Muscle of leg (tissue), 11 donors: ENCODE results near the gene NUTF2. TPM values are rescaled to one million over a fixed set of nuclear protein-coding genes. Genes with fewer than 3 reads are reported as not detected.
"Not testable (repeated sequence)": the region's sequence is repeated elsewhere in the genome, so short reads cannot be mapped to it uniquely, and the experiment has no call there.

Experiments used
- DNase-seq: peaks from one replicate; pipeline ENCODE4 v3.0.0; 2013
- H3K27ac ChIP-seq: one replicate; pipeline ENCODE4 v1.5.1; 2013; ENCODE audit warnings: mild to moderate bottlenecking, low read length, control low read depth
- H3K27me3 ChIP-seq: one replicate; pipeline ENCODE4 v1.6.1; 2013; ENCODE audit warnings: low read length; ENCODE audit not compliant: control insufficient read depth, insufficient read depth
- H3K36me3 ChIP-seq: one replicate; pipeline ENCODE4 v1.6.1; 2013; ENCODE audit warnings: low read length; ENCODE audit not compliant: control insufficient read depth, insufficient read depth
- H3K4me1 ChIP-seq: one replicate; pipeline ENCODE4 v1.6.1; 2013; ENCODE audit warnings: low read length; ENCODE audit not compliant: control insufficient read depth, insufficient read depth
- H3K4me3 ChIP-seq: one replicate; pipeline ENCODE4 v1.5.1; 2013; ENCODE audit warnings: low read length, control low read depth
- H3K9me3 ChIP-seq: replicated peaks from 2 replicates; pipeline ENCODE4 v1.6.1; 2013; ENCODE audit warnings: low read depth, low read length; ENCODE audit not compliant: control insufficient read depth
- WGBS: methylation state at CpG from one replicate; pipeline ENCODE4 v1.1.5; 2013; ENCODE audit warnings: missing lambda C conversion rate; ENCODE audit not compliant: insufficient coverage; 5-methylcytosine and 5-hydroxymethylcytosine counted together
- polyA plus RNA-seq, 8 donors: library from polyadenylated mRNA; unstranded; fragments of 120-200 nt; gene quantifications; one replicate each; pipeline versions ENCODE4 v1.2.1 to v1.2.3, GENCODE V29; 2013; ENCODE audit warnings: inconsistent platforms in 1 of 8, low replicate concordance in 1 of 8; ENCODE audit not compliant: insufficient read length in 8 of 8, insufficient read depth in 1 of 8
- total RNA-seq: library from RNA; stranded (reverse); fragments of 120-200 nt; gene quantifications from one replicate; pipeline ENCODE4 v1.2.4, GENCODE V29; 2013

Gene NUTF2
- total and polyA plus RNA-seq, 9 donors = 47.8 to 136 (median 128) TPM

- peaks cover 53% of the 10 kb centered on the region for H3K4me1 ChIP-seq
- not testable (repeated sequence) for H3K4me3 ChIP-seq, DNase-seq, H3K27me3 ChIP-seq, H3K9me3 ChIP-seq, H3K27ac ChIP-seq
- WGBS = no CpG with 5 or more reads among the region's 2 CpGs
- peaks cover 58% of the 10 kb centered on the region for H3K36me3 ChIP-seq
Observed at GRCh38 chr16:67915496-67915769, 68.7 kb downstream of the NUTF2 start.

GRCh38 chr16:67915831-67916723 lies 69.3 kb downstream of the NUTF2 start:
- Histone ChIP-seq H3K4me3 (no peak overlapping the region), H3K36me3 (peaks cover 55% of the 10 kb centered on the region), H3K9me3 (no peaks in the 10 kb centered on the region), H3K27me3 (no peaks in the 10 kb centered on the region), H3K4me1 (peaks cover 47% of the 10 kb centered on the region), H3K27ac (no peak overlapping the region)
- no peak for DNase-seq
- WGBS = 94% methylated on average over 4 of the region's 7 CpGs

DNA sequence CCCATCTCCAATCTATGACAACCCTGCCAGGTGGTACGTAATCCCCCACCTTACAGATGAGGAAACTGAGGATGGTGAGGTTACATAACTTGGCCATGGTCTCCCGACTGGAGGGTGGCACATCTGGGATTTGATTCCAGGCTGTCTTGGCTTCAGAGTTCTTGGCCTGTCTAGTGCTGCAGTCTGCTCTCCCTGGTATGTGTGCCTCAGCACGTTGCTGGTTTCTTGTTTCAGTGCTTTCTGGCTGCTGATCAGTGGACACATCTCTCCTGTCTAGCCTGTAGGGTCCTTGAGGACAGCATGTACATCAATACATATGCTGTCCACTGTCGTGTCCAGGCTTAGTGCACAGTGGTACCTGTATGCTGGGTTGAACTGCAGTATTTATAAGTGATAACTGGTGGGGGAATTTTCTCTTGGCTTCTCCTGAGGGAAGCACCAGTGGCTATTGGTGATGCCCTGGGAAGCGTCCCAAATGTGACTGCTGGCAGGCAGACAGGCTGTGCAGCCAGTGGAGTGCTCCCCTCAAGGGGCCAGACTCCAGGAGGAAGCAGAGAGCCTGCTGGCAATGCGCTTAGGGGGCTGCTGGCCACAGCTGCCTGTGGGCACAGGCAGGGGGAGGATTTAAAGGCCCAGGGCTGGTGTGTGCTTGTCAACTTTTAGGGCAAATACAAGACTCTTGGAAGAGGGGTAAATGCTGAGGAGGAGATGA lies 70.6 kb downstream of the NUTF2 start:
- DNase-seq = peak; percentile 83
- Histone ChIP-seq H3K27ac (peak overlapping the region; percentile 78), H3K36me3 (peaks cover 50% of the 10 kb centered on the region), H3K4me3 (no peak overlapping the region), H3K4me1 (peaks cover 50% of the 10 kb centered on the region), H3K27me3 (no peaks in the 10 kb centered on the region), H3K9me3 (no peaks in the 10 kb centered on the region)
- WGBS = 59% methylated on average over 4 of the region's 6 CpGs

GRCh38 chr16:67917852-67918236 lies 71.1 kb downstream of the NUTF2 start:
- no peak for DNase-seq
- Histone ChIP-seq H3K36me3 (peaks cover 52% of the 10 kb centered on the region), H3K9me3 (no peaks in the 10 kb centered on the region), H3K27me3 (no peaks in the 10 kb centered on the region), H3K4me3 (no peak overlapping the region), H3K27ac (peak overlapping the region; percentile 78), H3K4me1 (peaks cover 53% of the 10 kb centered on the region)
- WGBS = 88% methylated on average over 4 of the region's 4 CpGs

DNA sequence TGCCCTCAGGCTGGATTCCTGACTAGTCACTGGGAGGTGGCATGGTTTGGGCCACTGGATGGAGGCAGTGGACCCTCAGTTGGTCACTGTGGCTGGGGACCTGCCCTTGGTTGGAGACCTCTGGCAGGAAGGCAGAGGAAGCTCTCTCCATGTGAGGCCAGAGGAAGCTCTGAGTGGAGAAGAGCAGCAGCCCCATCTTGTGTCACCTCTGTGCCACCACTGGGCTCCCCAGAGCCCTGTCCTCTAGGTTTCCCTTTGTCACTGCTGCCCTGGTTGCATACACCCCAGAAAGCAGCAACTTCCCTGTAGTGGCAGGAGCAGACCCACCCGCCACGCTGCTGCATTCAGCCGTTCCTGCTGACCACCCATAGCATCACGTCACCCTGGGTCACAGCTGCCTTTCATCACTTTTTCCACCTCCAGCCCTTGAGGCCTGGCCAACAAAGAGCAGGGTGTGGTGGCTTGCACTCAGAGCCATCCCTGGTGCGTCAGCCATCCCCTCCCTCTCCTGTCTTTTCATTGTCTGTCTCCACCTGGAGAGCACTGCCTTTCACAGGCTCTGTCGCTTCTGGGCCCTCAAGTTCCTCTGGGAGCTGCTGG lies 73.0 kb downstream of the NUTF2 start:
- Histone ChIP-seq H3K27me3 (no peaks in the 10 kb centered on the region), H3K9me3 (no peaks in the 10 kb centered on the region), H3K4me1 (peaks cover 72% of the 10 kb centered on the region), H3K4me3 (no peak overlapping the region), H3K36me3 (peaks cover 65% of the 10 kb centered on the region), H3K27ac (no peak overlapping the region)
- 87% methylated on average over 4 of the region's 6 CpGs for WGBS
- DNase-seq = peak; percentile 52

Other genes starting within 250 kb of the NUTF2 start
- gene CARMIL2, start 201.8 kb upstream of the NUTF2 start, total RNA-seq = 0.18 TPM
- 1 to 10 TPM in 2 of 8 donors, under 1 TPM in 6; 0.17 to 1.2 (median 0.53) TPM for gene CARMIL2, start 201.8 kb upstream of the NUTF2 start, polyA plus RNA-seq
- gene ACD, start 186.7 kb upstream of the NUTF2 start, total RNA-seq = 14.0 TPM
- 10 to 100 TPM; 13.7 to 19.3 (median 16.5) TPM for gene ACD, start 186.7 kb upstream of the NUTF2 start, polyA plus RNA-seq
- 1.3 TPM for gene PARD6A, start 186.0 kb upstream of the NUTF2 start, total RNA-seq
- gene PARD6A, start 186.0 kb upstream of the NUTF2 start, polyA plus RNA-seq = 1 to 10 TPM in 5 of 8 donors, under 1 TPM in 3; 0.59 to 1.8 (median 1.3) TPM
- 10.2 TPM for gene ENKD1, start 180.2 kb upstream of the NUTF2 start, total RNA-seq
- gene ENKD1, start 180.2 kb upstream of the NUTF2 start, polyA plus RNA-seq = 10 to 100 TPM in 1 of 8 donors, 1 to 10 TPM in 7; 8.1 to 13.4 (median 9.0) TPM
- 2.6 TPM for gene C16orf86, start 180.1 kb upstream of the NUTF2 start, total RNA-seq
- 1 to 10 TPM; 2.1 to 4.3 (median 2.7) TPM for gene C16orf86, start 180.1 kb upstream of the NUTF2 start, polyA plus RNA-seq
- gene GFOD2, start 127.6 kb upstream of the NUTF2 start, total RNA-seq = 11.4 TPM
- 10 to 100 TPM; 13.1 to 18.3 (median 14.1) TPM for gene GFOD2, start 127.6 kb upstream of the NUTF2 start, polyA plus RNA-seq
- 7.1 TPM for gene RANBP10, start 40.4 kb upstream of the NUTF2 start, total RNA-seq
- gene RANBP10, start 40.4 kb upstream of the NUTF2 start, polyA plus RNA-seq = 10 to 100 TPM; 13.6 to 24.1 (median 20.4) TPM
- gene TSNAXIP1, start 40.0 kb upstream of the NUTF2 start, total RNA-seq = 0.89 TPM
- gene TSNAXIP1, start 40.0 kb upstream of the NUTF2 start, polyA plus RNA-seq = 1 to 10 TPM in 7 of 8 donors, under 1 TPM in 1; 0.80 to 1.9 (median 1.5) TPM
- 29.4 TPM for gene THAP11, start 4.6 kb upstream of the NUTF2 start, total RNA-seq
- gene THAP11, start 4.6 kb upstream of the NUTF2 start, polyA plus RNA-seq = 10 to 100 TPM; 25.3 to 29.5 (median 27.2) TPM
- 32.0 TPM for gene CENPT, start 760 bp downstream of the NUTF2 start, total RNA-seq
- gene CENPT, start 760 bp downstream of the NUTF2 start, polyA plus RNA-seq = 10 to 100 TPM; 31.2 to 47.9 (median 39.8) TPM
- 56.9 TPM for gene EDC4, start 26.1 kb downstream of the NUTF2 start, total RNA-seq
- 100 to 1,000 TPM; 100 to 124 (median 114) TPM for gene EDC4, start 26.1 kb downstream of the NUTF2 start, polyA plus RNA-seq
- gene NRN1L, start 38.0 kb downstream of the NUTF2 start, total RNA-seq = 0.75 TPM
- 1 to 10 TPM in 1 of 8 donors, under 1 TPM in 5, not detected in 2; 0.24 to 1.3 (median 0.79) TPM for gene NRN1L, start 38.0 kb downstream of the NUTF2 start, polyA plus RNA-seq
- gene PSKH1, start 46.3 kb downstream of the NUTF2 start, total RNA-seq = 8.6 TPM
- gene PSKH1, start 46.3 kb downstream of the NUTF2 start, polyA plus RNA-seq = 10 to 100 TPM; 18.1 to 26.1 (median 24.5) TPM
- 0.66 TPM for gene CTRL, start 84.9 kb downstream of the NUTF2 start, total RNA-seq
- 1 to 10 TPM; 2.3 to 5.2 (median 3.6) TPM for gene CTRL, start 84.9 kb downstream of the NUTF2 start, polyA plus RNA-seq
- 44.6 TPM for gene PSMB10, start 89.9 kb downstream of the NUTF2 start, total RNA-seq
- gene PSMB10, start 89.9 kb downstream of the NUTF2 start, polyA plus RNA-seq = 10 to 100 TPM; 24.7 to 42.1 (median 32.5) TPM
- gene LCAT, start 97.2 kb downstream of the NUTF2 start, total RNA-seq = 12.5 TPM
- 10 to 100 TPM; 19.1 to 30.0 (median 26.0) TPM for gene LCAT, start 97.2 kb downstream of the NUTF2 start, polyA plus RNA-seq
- gene SLC12A4, start 121.7 kb downstream of the NUTF2 start, total RNA-seq = 34.2 TPM
- 10 to 100 TPM; 34.4 to 55.2 (median 43.4) TPM for gene SLC12A4, start 121.7 kb downstream of the NUTF2 start, polyA plus RNA-seq
- gene DPEP3, start 133.6 kb downstream of the NUTF2 start, total RNA-seq = 0.04 TPM
- under 1 TPM in 4 of 8 donors, not detected in 4; 0.05 to 0.15 (median 0.11) TPM for gene DPEP3, start 133.6 kb downstream of the NUTF2 start, polyA plus RNA-seq
- 0.75 TPM for gene DPEP2, start 152.6 kb downstream of the NUTF2 start, total RNA-seq
- 1 to 10 TPM in 5 of 8 donors, under 1 TPM in 3; 0.52 to 1.4 (median 1.1) TPM for gene DPEP2, start 152.6 kb downstream of the NUTF2 start, polyA plus RNA-seq
- not detected for gene DPEP2NB, start 169.0 kb downstream of the NUTF2 start, total RNA-seq
- not detected for gene DPEP2NB, start 169.0 kb downstream of the NUTF2 start, polyA plus RNA-seq
- gene DDX28, start 176.3 kb downstream of the NUTF2 start, total RNA-seq = 5.2 TPM
- 1 to 10 TPM; 5.3 to 7.2 (median 6.3) TPM for gene DDX28, start 176.3 kb downstream of the NUTF2 start, polyA plus RNA-seq
- 13.4 TPM for gene DUS2, start 176.4 kb downstream of the NUTF2 start, total RNA-seq
- 10 to 100 TPM; 10.1 to 13.7 (median 12.1) TPM for gene DUS2, start 176.4 kb downstream of the NUTF2 start, polyA plus RNA-seq
- gene NFATC3, start 238.4 kb downstream of the NUTF2 start, total RNA-seq = 39.0 TPM
- 10 to 100 TPM; 22.0 to 33.4 (median 25.9) TPM for gene NFATC3, start 238.4 kb downstream of the NUTF2 start, polyA plus RNA-seq